Type B pancreatic cell (in vitro differentiated cells): ENCODE results near the gene CLEC2L. TPM values are rescaled to one million over a fixed set of nuclear protein-coding genes. Genes with fewer than 3 reads are reported as not detected.

ENCODE experiments used
- DNase-seq: peaks from one replicate; pipeline ENCODE4 v3.0.0; 2021; ENCODE audit warnings: mixed read lengths; ENCODE audit not compliant: unreplicated experiment; ENCODE audit errors: extremely low spot score
- H3K27ac Mint-ChIP-seq: 2 replicates; pipeline ENCODE4 v1.8.0; 2021; ENCODE audit warnings: mild to moderate bottlenecking, mixed read lengths
- H3K27me3 Mint-ChIP-seq: 2 replicates; pipeline ENCODE4 v1.8.0; 2021; ENCODE audit warnings: mixed read lengths
- H3K36me3 Mint-ChIP-seq: 2 replicates; pipeline ENCODE4 v1.8.0; 2021; ENCODE audit warnings: mixed read lengths
- H3K4me1 Mint-ChIP-seq: one replicate; pipeline ENCODE4 v1.8.0; 2021; ENCODE audit warnings: mixed read lengths; ENCODE audit not compliant: unreplicated experiment
- H3K4me3 Mint-ChIP-seq: 2 replicates; pipeline ENCODE4 v1.8.0; 2021; ENCODE audit warnings: mild to moderate bottlenecking, mixed read lengths
- H3K9me3 Mint-ChIP-seq: 2 replicates; pipeline ENCODE4 v1.8.0; 2021; ENCODE audit warnings: mixed read lengths
- total RNA-seq: library from RNA; stranded (reverse); gene quantifications from 2 replicates; pipeline ENCODE4 v1.2.1, GENCODE V29; 2021; ENCODE audit warnings: low replicate concordance
- TF ChIP-seq, protein P1 (sequence below): fragments of 200-600 bp; sonication (generic); conservative IDR thresholded peaks from 2 replicates; pipeline ENCODE4 v1.5.0; 2021; ENCODE audit warnings: antibody characterized with exemption, mild to moderate bottlenecking

The CLEC2L gene
- total RNA-seq, 1 donor from 2014 or later: 0.34 TPM

DNA sequence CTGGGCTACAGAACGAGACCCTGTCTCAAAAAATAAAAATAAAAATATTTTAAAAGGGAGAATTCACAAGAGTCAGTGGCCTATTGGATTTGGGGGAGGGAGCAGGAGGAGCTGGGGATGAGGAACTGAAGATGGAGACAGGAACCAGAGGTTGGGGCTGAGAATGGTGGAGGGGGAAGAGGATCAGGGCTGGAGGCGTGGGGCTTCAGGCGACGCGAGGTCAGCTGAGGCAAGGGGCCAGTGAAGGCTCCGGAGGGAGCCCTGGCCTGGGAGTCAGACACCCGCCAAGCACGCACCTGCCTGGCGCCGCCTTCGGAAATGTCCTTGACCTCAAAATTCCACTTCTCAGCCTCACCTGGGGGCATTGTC lies 671 bp upstream of the CLEC2L start:
- no peak for DNase-seq
- Mint-ChIP-seq H3K27me3 (peaks cover 59% of the 10 kb centered on the region), H3K27ac (no peak overlapping the region), H3K9me3 (no peaks in the 10 kb centered on the region), H3K4me3 (peak overlapping the region; percentile 83), H3K4me1 (no peaks in the 10 kb centered on the region), H3K36me3 (no peaks in the 10 kb centered on the region)
- TF ChIP-seq, protein P1, sequence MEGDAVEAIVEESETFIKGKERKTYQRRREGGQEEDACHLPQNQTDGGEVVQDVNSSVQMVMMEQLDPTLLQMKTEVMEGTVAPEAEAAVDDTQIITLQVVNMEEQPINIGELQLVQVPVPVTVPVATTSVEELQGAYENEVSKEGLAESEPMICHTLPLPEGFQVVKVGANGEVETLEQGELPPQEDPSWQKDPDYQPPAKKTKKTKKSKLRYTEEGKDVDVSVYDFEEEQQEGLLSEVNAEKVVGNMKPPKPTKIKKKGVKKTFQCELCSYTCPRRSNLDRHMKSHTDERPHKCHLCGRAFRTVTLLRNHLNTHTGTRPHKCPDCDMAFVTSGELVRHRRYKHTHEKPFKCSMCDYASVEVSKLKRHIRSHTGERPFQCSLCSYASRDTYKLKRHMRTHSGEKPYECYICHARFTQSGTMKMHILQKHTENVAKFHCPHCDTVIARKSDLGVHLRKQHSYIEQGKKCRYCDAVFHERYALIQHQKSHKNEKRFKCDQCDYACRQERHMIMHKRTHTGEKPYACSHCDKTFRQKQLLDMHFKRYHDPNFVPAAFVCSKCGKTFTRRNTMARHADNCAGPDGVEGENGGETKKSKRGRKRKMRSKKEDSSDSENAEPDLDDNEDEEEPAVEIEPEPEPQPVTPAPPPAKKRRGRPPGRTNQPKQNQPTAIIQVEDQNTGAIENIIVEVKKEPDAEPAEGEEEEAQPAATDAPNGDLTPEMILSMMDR: no peak

DNA sequence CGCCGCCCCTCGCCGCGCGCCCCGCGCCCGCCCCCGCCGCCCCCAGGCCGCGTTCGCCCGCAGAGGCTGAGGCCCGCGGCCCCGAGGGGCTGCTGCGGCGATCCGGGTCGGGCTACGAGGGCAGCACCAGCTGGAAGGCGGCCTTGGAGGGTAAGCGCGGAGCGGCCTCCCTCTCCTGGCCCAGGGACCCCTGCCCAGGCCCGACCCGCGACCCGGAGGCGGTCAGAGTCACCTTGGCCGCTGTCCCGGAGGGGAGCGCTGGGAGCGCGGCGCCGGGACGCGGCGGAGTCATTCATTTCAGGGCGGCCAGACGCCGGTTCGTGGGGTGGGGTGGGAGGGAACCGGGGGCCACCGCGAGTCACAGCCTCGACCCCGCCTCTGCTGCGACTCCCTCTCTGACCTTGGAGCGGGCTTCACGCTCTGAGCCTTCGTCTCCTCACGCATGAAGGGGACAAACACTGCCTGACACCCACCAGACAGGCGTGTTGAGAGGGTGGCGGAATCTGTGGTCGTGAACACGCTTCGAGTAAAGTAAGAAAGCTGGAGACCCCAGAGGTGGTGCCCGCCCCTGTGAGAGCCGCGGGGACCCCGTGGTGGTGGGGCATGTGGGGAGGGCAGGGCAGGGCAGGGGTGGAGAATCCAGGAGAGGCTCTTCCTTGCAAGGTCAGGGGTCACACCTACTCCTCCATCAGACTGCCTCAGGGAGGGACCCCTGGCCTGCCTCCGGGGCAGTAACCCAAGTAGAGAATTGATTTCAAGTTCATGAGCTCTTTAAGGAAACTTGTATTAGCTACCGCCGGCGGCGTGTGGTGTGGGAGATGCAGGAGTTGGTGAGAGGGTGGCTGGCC lies 707 bp downstream of the CLEC2L start:
- no peaks in the 10 kb centered on the region for H3K36me3 Mint-ChIP-seq
- H3K9me3 Mint-ChIP-seq: peaks cover 6% of the 10 kb centered on the region
- TF ChIP-seq, protein P1: no peak
- H3K4me3 Mint-ChIP-seq: peak overlapping the region; percentile 59
- H3K4me1 Mint-ChIP-seq: no peaks in the 10 kb centered on the region
- peaks cover 69% of the 10 kb centered on the region for H3K27me3 Mint-ChIP-seq
- DNase-seq: no peak
- H3K27ac Mint-ChIP-seq: no peak overlapping the region

DNA sequence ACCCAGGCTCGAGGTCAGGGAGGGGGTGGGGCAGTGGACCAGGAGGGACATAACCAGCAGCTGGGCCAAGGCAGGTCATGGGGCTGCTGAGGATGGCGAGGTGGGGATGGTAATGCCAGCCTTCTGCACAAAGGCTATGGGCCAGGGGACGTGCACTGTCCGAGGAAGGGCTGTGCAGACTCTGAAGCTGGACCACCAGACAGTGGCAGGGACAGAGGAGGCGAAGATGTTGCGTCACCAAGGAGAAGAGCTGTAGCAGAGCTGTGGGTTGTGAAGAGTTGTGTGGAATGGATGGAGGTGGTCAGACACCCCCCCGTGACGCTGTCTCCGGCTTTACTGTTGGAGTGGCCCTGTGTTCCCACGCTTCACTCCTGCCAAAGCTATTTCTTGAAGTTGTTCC lies 1.8 kb downstream of the CLEC2L start:
- no peak for DNase-seq
- H3K4me1 Mint-ChIP-seq: no peaks in the 10 kb centered on the region
- H3K4me3 Mint-ChIP-seq: peak overlapping the region; percentile 39
- H3K9me3 Mint-ChIP-seq: peaks cover 6% of the 10 kb centered on the region
- no peak overlapping the region for H3K27ac Mint-ChIP-seq
- no peaks in the 10 kb centered on the region for H3K36me3 Mint-ChIP-seq
- peaks cover 74% of the 10 kb centered on the region for H3K27me3 Mint-ChIP-seq
- TF ChIP-seq, protein P1: no peak

DNA sequence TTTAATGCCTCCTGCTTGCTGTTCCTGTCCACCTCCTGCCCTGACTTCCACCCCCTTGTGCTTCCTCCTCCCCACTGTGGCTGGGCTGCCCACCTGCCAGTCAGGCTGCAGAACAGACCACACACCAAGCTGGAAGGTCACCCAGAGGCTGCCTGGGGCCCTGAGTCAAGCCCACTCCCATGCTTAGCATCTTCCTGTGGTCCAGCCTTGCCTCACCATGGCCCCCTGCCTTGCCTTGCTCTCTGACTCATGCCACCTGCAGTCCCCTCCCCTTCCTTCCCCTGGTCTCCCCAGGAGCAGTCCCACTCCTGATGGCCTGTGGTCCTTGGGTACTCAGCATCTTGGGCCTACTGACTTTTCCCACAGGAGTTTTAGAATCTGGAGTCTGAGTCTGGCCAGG lies 2.3 kb downstream of the CLEC2L start:
- H3K36me3 Mint-ChIP-seq: no peaks in the 10 kb centered on the region
- TF ChIP-seq, protein P1: no peak
- H3K27me3 Mint-ChIP-seq: peaks cover 75% of the 10 kb centered on the region
- no peak overlapping the region for H3K27ac Mint-ChIP-seq
- no peaks in the 10 kb centered on the region for H3K4me1 Mint-ChIP-seq
- DNase-seq: no peak
- H3K9me3 Mint-ChIP-seq: peaks cover 6% of the 10 kb centered on the region
- H3K4me3 Mint-ChIP-seq: peak overlapping the region; percentile 39

DNA sequence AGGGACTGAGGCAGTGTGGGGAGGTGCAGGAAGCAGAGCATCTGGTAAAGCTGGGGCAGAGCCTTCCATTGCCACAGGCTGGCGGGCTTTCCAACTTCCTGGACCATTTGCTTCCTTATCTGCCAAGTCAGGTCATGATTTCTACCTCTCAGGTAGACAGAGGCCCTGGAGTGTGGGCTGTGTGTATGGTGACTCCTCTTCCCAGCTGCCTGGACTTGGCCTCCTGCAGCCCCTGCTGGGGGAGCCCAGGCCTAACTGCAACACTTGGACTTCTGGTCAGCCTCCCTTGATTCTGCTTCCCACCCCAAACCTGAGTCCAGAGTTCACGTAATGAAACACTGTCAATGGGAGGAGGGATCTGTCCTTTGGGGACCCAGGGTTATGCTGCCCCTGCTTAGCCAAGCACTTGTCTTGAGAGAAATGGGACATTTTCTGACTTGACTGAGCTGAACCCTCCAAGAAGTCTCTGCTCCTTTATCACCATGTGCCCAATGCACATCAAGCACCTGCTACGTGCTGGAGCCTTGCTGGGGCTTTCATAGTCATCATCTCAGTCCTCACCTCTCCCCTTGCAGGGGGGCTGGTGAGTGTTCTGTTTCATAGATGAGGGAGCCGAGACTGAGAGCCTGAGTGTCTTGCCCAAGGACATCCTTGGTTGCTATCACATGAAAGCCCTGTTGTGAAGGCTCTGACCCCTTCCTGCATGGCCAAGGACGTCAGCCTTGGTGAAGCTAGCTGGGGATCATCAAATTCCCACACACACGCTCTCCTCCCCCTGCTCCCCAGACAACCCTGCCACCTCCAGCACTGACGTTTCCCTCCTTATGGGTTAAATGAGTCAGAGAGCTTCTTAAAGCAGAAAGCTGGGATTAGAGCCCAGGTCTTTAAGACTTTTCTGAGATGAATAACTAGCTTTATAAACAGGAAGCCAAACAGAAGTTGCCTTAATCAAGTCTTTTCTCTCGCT lies 3.4 kb downstream of the CLEC2L start:
- no peak for DNase-seq
- Mint-ChIP-seq H3K4me1 (no peaks in the 10 kb centered on the region), H3K4me3 (no peak overlapping the region), H3K36me3 (no peaks in the 10 kb centered on the region), H3K27ac (no peak overlapping the region), H3K27me3 (peaks cover 65% of the 10 kb centered on the region), H3K9me3 (peaks cover 12% of the 10 kb centered on the region)
- TF ChIP-seq, protein P1: no peak
